ENCODE measurements around the gene ZEB2. TPM values are rescaled to one million over a fixed set of nuclear protein-coding genes. Genes with fewer than 3 reads are reported as not detected.

Gene ZEB2
- total RNA-seq, 1 donor from 2014 or later, result 88.5 TPM

DNA sequence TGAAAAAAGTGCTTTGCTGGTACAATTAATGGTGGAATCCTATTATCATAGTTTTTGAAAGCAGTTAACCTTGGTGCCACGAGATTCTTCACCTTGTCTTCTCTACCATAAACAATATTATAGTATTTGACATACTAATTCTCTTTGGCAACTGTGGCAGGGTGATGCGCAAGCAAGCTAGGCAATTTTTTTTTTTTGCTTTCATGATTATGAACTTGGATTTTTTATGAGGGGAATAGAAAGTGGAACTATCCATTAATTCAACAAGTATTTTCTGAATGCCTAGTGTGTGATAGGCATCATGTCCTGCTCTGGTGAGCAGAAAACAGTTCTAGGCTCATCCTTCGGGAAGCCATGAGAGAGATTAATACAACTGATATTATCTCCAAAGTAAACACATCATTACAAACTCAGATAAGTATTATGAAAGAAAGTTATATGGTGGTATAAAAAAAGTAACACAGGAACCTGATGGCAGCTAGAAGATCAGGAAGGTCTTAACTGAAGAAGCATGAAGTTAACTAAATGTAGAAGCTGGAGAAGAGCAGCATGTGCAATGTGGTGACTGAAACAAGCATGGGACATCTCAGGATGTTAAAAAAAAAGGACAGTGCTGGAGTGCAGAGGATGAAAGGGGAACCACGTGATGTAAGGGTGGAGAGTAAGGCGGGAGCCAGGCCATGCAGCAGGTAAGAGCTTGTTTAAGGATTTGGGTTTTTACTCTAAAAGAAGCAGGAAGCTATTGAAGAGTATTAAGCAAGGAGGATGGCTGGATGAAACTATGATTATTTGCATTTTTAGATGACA lies 113.7 kb downstream of the ZEB2 start:
- H3K9me3 Mint-ChIP-seq, result peaks cover 5% of the 10 kb centered on the region
- peaks cover 9% of the 10 kb centered on the region for H3K27me3 Mint-ChIP-seq
- H3K4me3 Mint-ChIP-seq, result no peak overlapping the region
- TF ChIP-seq, protein P1, sequence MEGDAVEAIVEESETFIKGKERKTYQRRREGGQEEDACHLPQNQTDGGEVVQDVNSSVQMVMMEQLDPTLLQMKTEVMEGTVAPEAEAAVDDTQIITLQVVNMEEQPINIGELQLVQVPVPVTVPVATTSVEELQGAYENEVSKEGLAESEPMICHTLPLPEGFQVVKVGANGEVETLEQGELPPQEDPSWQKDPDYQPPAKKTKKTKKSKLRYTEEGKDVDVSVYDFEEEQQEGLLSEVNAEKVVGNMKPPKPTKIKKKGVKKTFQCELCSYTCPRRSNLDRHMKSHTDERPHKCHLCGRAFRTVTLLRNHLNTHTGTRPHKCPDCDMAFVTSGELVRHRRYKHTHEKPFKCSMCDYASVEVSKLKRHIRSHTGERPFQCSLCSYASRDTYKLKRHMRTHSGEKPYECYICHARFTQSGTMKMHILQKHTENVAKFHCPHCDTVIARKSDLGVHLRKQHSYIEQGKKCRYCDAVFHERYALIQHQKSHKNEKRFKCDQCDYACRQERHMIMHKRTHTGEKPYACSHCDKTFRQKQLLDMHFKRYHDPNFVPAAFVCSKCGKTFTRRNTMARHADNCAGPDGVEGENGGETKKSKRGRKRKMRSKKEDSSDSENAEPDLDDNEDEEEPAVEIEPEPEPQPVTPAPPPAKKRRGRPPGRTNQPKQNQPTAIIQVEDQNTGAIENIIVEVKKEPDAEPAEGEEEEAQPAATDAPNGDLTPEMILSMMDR (conservative IDR thresholded peaks at IDR 0.05), result no peak
- DNase-seq (ENCODE audit: extremely low spot score, unreplicated experiment), result no peak
- H3K27ac Mint-ChIP-seq, result no peak overlapping the region
- peaks cover 10% of the 10 kb centered on the region for H3K4me1 Mint-ChIP-seq (ENCODE audit: unreplicated experiment)
- peaks cover 23% of the 10 kb centered on the region for H3K36me3 Mint-ChIP-seq

DNA sequence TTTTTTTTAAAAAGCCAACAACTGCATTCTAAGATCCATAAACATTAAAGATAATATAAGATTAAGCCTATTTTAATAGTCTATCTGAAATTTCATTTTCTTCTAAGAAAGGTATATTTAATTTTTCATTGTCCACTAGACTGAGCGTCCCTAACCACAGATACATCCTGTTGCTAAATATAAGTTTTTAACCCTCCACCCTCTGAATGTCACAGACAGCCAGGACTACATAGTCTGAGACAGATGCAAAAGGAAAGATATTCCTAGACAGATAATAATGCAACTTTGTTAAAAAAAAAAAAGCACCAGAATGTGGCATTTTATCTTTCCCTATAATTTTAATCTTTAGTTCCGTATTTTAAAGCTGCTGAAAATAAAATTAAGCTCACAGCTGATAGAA lies 114.6 kb downstream of the ZEB2 start:
- peaks cover 25% of the 10 kb centered on the region for H3K36me3 Mint-ChIP-seq
- no peak overlapping the region for H3K4me3 Mint-ChIP-seq
- H3K9me3 Mint-ChIP-seq, result peaks cover 5% of the 10 kb centered on the region
- H3K27me3 Mint-ChIP-seq, result peaks cover 9% of the 10 kb centered on the region
- DNase-seq (ENCODE audit: extremely low spot score, unreplicated experiment), result no peak
- no peak overlapping the region for H3K27ac Mint-ChIP-seq
- H3K4me1 Mint-ChIP-seq (ENCODE audit: unreplicated experiment), result peaks cover 10% of the 10 kb centered on the region
- TF ChIP-seq, protein P1 (conservative IDR thresholded peaks at IDR 0.05), result no peak

GRCh38 chr2:144404586-144405314 lies 115.2 kb downstream of the ZEB2 start:
- Mint-ChIP-seq H3K27ac (no peak overlapping the region), H3K4me3 (no peak overlapping the region), H3K4me1 (ENCODE audit: unreplicated experiment) (peaks cover 10% of the 10 kb centered on the region), H3K27me3 (peaks cover 9% of the 10 kb centered on the region), H3K9me3 (peaks cover 5% of the 10 kb centered on the region), H3K36me3 (peaks cover 29% of the 10 kb centered on the region)
- no peak for DNase-seq (ENCODE audit: extremely low spot score, unreplicated experiment)
- TF ChIP-seq, protein P1 (conservative IDR thresholded peaks at IDR 0.05), result no peak

DNA sequence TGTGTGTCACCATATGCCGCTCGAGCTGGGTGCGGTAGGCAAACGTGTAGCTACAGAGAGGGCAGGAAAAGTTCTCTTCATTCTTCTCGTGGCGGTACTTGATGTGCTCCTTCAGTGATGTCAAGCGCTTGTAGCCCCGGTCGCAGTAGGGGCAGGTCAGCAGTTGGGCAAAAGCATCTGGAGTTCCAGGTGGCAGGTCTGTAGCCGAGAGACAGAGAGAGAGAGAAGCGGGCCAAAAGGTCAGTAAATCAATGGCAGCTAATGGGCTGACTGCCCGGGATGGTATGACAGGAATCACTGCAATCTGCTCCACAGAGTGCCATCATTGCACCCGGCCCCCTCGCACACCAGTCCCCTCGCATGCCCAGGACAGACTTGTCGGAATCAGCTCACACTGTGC lies 116.0 kb downstream of the ZEB2 start:
- TF ChIP-seq, protein P1 (conservative IDR thresholded peaks at IDR 0.05), result no peak
- Mint-ChIP-seq H3K27me3 (peaks cover 9% of the 10 kb centered on the region), H3K4me3 (peak overlapping the region; percentile 56), H3K36me3 (peaks cover 29% of the 10 kb centered on the region), H3K4me1 (ENCODE audit: unreplicated experiment) (peaks cover 10% of the 10 kb centered on the region), H3K27ac (peak overlapping the region; percentile 59), H3K9me3 (peaks cover 5% of the 10 kb centered on the region)
- no peak for DNase-seq (ENCODE audit: extremely low spot score, unreplicated experiment)

DNA sequence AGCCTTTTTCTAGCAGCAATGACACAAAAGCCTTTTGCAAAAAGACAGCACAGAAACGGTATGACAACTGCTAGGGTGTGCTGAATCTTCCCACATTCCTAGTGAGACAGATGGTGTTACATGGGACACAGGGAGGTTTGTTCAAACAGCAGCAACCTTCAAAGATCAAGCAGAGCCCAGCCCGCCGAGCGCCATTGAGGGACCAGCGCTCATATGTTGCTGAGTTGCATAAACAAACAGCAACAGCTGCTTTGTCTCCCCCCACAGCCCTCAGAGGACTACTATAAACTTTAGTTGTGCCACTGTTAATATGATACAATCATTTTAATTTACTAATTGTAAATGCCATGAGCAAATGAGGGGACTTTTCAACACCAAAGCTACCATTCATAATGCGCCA lies 117.7 kb downstream of the ZEB2 start:
- Mint-ChIP-seq H3K4me3 (no peak overlapping the region), H3K27me3 (peaks cover 9% of the 10 kb centered on the region), H3K27ac (no peak overlapping the region), H3K4me1 (ENCODE audit: unreplicated experiment) (peaks cover 10% of the 10 kb centered on the region), H3K9me3 (peaks cover 5% of the 10 kb centered on the region), H3K36me3 (peaks cover 30% of the 10 kb centered on the region)
- TF ChIP-seq, protein P1 (conservative IDR thresholded peaks at IDR 0.05), result no peak
- DNase-seq (ENCODE audit: extremely low spot score, unreplicated experiment), result no peak

Data from type B pancreatic cell (in vitro differentiated cells).